SH-SY5Y (cell line): ENCODE data around the gene AQP1.

Experiments
- GATA2 ChIP-seq: IDR thresholded peaks from 2 replicates; pipeline ENCODE4 v1.6.1; 2011; ENCODE audit warnings: mild to moderate bottlenecking, low read depth, low read length
- GATA3 ChIP-seq: IDR thresholded peaks from 2 replicates; pipeline ENCODE4 v1.6.1; 2011; ENCODE audit warnings: low read depth, mild to moderate bottlenecking, low read length, moderate library complexity

DNA sequence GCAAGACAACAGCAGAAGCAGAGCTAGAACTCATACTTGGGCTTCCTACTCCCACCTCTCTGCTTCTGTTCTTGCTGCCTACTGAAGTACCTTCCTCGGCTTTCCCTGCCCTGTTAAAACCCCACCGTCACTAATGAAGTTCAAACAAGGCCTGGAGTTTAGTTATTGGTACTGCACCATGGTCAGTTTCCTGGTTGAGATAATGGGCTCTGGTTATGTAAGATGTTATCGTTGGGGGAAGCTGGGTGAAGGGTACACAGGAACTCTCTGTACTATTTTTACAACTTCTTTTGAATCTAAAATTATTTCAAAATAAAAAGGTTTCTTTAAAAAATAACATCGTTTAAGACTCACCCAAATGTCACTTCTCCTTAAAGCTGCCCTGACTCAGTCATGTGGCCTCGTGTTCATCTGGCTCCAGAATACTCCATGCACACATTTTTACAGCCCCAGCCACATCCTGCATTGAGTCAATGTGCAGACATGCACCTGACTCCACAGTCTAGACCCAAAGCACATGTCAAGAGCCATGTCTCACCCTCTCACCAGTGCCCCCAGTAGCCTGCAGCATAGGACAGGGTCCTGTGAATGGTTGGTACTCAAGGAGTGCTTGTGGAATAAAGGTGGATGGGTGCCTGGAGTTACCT is 36.9 kb upstream of the AQP1 start:
- no peak for TF ChIP-seq GATA2
- no peak for TF ChIP-seq GATA3
